Activated naive CD4-positive, alpha-beta T cell treated with anti-CD3 and anti-CD28 coated beads, Interleukin-2, amount 50 U/mL, for 24 hours (primary cell): Measurements from ENCODE around the gene MLLT1.
A peak's percentile ranks its signal among the peaks of the same experiment; 100 is the strongest.

ENCODE experiments used
- H3K27ac Mint-ChIP-seq: one replicate; pipeline ENCODE4 v1.8.0; 2021; ENCODE audit warnings: mild to moderate bottlenecking, mixed read lengths
- H3K27me3 Mint-ChIP-seq: one replicate; pipeline ENCODE4 v1.8.0; 2021; ENCODE audit warnings: mixed read lengths
- H3K36me3 Mint-ChIP-seq: one replicate; pipeline ENCODE4 v1.8.0; 2021; ENCODE audit warnings: mixed read lengths
- H3K4me1 Mint-ChIP-seq: one replicate; pipeline ENCODE4 v1.8.0; 2021; ENCODE audit warnings: mixed read lengths
- H3K4me3 Mint-ChIP-seq: one replicate; pipeline ENCODE4 v1.8.0; 2021; ENCODE audit warnings: mild to moderate bottlenecking, mixed read lengths
- H3K9me3 Mint-ChIP-seq: one replicate; pipeline ENCODE4 v1.8.0; 2021; ENCODE audit warnings: mixed read lengths

MLLT1 gene

DNA sequence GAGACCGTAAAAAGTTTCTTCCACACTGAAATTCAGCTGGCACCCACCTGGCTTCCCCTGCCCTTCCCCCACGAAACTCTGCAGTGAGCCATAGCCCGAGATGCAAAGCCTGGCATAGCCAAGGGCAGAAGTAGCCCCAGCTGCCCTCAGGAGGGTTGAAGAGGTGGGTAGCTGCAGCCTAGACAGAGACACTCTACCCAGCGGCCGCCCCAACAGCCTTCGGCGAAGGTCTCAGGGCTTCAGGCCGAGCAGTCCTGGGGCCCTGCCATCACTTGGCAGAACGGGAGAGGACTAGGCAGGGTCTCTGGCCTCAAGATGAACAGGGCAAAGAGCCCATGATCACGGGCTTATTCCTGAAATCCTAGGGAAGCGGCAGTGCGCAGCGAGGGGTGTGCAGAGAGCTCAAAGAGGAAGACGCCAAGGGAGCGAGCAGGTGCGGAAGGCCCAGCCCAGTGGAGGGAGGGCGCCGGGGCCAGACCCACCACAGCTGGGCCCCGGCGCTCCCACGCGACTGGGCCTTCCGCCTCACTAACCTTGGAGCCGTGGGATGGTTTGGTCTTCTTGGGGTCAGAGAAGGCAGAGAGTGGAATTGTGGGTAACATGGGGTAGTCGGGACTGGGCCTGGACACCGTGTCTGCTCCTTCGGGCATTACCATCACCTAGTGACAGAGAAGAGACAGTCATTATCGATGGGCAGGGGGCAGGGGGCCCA, 53.2 kb downstream of the MLLT1 start:
- peaks cover 7% of the 10 kb centered on the region for H3K4me1 Mint-ChIP-seq
- no peaks in the 10 kb centered on the region for H3K27me3 Mint-ChIP-seq
- H3K27ac Mint-ChIP-seq = no peak overlapping the region
- peaks cover 5% of the 10 kb centered on the region for H3K36me3 Mint-ChIP-seq
- H3K9me3 Mint-ChIP-seq = no peaks in the 10 kb centered on the region
- no peak overlapping the region for H3K4me3 Mint-ChIP-seq

DNA sequence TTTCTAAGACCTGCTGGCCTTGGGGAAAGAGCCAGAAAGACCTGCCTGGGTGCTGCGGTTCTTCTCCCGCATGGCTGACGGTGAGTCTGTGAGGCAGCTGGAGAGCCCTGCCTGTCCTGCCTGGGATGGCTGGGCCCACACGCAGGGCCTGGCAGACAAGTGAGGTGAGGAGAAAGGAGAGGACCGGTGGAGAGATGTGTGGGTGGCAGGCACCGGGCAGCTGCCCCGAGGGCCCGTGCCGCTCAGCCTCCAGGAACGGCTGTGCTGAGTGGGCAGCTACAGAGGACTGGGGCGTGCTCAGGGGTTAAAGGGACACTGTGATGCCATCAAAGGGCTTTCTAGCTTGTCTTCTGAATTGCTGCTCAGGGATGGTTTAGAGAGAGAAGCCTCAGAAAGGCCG, 53.8 kb downstream of the MLLT1 start:
- Mint-ChIP-seq H3K27me3 (no peaks in the 10 kb centered on the region), H3K27ac (no peak overlapping the region), H3K4me1 (peaks cover 5% of the 10 kb centered on the region), H3K4me3 (no peak overlapping the region), H3K36me3 (peaks cover 5% of the 10 kb centered on the region), H3K9me3 (no peaks in the 10 kb centered on the region)

DNA sequence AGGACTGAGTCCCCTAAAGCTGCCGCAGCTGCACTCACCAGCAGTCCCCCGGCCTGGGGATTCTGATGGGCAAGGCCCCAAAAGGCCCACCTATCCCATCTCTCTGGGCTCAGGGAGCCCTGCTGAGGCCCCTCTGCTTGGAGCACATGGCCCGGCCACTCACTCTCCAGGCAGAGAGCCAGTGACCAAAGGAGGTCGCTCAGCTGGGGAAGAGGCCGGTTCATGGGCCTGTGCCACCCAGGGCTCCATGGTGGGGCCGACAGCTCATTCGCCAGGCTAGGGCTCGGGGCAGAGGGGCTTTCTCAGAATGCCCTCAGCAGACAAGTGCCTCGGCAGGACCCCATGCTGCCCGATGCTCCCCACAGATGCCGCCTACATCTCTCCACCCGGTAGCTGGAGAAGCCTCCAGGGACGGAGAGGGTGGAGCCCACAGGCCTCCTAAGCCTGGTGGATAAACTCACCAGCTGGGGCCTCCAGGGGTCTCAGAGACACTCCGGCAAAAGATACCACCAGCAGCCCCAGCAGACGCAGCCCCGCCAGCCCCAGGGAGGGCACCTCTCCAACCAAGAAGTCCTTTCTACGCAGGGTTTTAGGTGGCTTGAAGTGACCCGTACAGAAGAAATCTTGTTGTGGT, 54.4 kb downstream of the MLLT1 start:
- H3K27ac Mint-ChIP-seq = no peak overlapping the region
- H3K27me3 Mint-ChIP-seq = no peaks in the 10 kb centered on the region
- no peaks in the 10 kb centered on the region for H3K4me1 Mint-ChIP-seq
- H3K4me3 Mint-ChIP-seq = no peak overlapping the region
- no peaks in the 10 kb centered on the region for H3K9me3 Mint-ChIP-seq
- H3K36me3 Mint-ChIP-seq = peaks cover 1% of the 10 kb centered on the region

DNA sequence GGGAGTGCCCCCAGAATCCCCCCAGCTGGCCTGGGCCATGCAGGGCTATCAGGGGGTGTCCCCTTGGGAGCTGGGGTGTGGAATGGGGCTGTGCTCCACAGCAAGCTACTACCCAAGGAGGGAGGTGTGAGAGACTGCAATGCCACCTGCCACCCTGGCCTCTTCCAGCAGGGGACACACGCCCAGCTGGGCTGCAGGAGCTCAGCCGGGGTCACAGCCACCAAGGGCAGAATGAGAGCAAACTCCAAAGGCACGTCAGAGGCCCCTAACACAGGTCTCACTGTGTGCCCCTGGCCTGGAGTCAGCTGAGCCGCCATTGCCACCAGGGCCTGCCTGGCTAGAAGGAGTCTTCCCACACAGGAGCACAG, 55.5 kb downstream of the MLLT1 start:
- no peak overlapping the region for H3K27ac Mint-ChIP-seq
- no peaks in the 10 kb centered on the region for H3K36me3 Mint-ChIP-seq
- no peaks in the 10 kb centered on the region for H3K9me3 Mint-ChIP-seq
- no peaks in the 10 kb centered on the region for H3K27me3 Mint-ChIP-seq
- no peaks in the 10 kb centered on the region for H3K4me1 Mint-ChIP-seq
- no peak overlapping the region for H3K4me3 Mint-ChIP-seq

DNA sequence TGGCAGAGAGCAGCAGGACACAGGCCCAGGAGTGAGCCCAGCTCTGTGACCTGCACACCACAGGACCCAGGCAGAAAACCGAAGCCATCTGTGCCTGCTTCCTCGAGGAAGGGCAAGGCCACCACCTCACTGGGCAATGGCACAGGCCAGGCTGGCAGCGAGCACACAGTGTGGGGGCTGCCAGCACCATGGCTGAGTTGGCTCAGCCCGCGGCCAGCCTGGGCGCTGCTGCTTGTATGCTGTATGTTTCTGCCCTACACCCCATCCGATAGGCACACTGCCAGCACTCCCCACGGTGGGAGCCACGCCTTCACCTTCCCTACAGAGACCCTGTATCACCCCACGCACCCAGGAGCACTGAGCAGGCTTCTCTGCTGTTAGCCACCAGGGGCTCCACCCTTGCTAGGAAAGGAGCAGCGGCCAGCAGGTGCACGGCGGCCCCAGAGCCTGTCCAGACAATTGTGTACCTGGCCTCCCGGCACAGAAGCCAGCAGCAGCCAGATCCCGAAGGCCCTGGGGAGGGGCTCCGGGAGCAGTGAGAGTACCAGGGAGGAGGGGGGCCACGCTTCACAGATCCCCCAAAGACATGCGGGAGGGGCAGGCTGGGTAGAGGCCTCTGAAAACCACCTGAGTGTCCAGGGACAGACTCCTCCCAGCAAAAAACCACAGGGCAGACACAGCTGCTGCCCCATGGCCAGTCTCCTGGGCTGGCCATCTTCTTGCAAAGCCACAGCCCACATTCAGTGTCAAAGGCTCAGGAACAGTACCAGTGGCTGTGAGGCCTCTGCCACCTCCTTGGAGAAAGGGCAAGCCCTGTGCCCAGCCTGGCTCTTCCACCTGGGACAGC, 56.1 kb downstream of the MLLT1 start:
- H3K9me3 Mint-ChIP-seq = no peaks in the 10 kb centered on the region
- peak overlapping the region; percentile 46 for H3K27ac Mint-ChIP-seq
- no peaks in the 10 kb centered on the region for H3K36me3 Mint-ChIP-seq
- H3K4me1 Mint-ChIP-seq = no peaks in the 10 kb centered on the region
- no peaks in the 10 kb centered on the region for H3K27me3 Mint-ChIP-seq
- no peak overlapping the region for H3K4me3 Mint-ChIP-seq

DNA sequence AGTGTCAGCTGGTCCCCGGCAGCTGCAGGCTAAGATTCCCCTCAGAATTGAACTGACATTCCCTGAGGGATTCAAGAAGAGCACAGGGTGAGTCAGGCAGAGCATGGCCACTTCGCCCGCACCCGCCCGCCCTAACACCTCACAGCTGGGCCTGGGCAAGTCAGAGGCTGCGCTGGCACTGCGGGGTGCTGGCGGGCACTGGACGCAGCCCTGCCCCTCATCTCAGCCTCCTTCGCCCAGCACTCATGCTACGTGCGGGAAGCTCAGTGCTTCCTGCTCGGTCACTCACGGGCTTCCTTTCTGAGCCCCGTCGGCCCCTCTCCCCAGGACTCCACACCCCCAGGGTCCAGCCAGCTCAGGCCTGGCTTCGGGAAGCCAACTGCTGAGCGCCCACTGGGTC, 56.9 kb downstream of the MLLT1 start:
- no peaks in the 10 kb centered on the region for H3K9me3 Mint-ChIP-seq
- H3K4me3 Mint-ChIP-seq = no peak overlapping the region
- no peaks in the 10 kb centered on the region for H3K4me1 Mint-ChIP-seq
- no peak overlapping the region for H3K27ac Mint-ChIP-seq
- no peaks in the 10 kb centered on the region for H3K36me3 Mint-ChIP-seq
- no peaks in the 10 kb centered on the region for H3K27me3 Mint-ChIP-seq

DNA sequence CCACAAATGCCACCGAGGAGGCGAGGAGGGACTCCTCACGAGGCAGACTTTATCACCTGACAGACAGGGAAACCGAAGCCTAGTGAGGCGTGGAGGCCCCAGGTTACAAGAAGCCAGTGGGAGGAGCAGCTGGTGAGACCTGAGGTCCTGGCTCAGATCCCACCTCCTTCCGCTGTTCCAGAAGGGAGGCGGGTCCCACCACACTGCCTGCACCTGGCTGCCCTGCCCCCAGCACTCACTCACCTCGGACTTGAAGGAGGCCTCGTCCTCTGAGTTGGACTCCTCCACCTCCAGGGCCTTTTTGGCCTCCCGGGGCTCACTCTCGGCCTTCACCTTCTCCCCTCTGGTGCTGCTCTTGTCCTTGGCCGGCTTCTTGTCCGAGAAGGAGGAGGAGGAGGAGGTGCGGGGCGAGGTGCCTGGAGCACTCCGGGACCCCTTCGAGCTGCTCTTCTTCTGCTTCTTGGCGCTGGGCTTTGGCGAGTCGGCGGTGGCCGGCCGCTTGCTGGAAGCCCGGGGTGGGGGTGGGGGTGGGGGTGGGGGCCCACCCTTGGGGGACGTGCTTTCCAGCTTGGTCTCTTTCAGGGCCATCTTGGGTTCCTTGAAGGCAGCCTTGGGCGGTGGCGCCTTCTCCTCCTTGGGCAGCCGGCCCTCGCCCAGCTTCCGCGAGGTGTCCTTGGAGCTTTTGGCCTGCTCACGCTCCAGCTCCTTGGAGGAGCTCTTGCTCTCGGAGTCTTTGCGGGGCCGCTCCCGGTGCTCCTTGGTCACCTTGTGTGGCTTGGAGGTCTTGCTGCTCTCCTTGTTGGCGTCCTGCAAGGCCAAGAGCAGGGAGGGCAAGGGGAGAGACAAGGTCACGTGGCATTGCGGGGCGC, 57.7 kb downstream of the MLLT1 start:
- no peak overlapping the region for H3K27ac Mint-ChIP-seq
- H3K27me3 Mint-ChIP-seq = no peaks in the 10 kb centered on the region
- no peaks in the 10 kb centered on the region for H3K4me1 Mint-ChIP-seq
- no peaks in the 10 kb centered on the region for H3K36me3 Mint-ChIP-seq
- H3K4me3 Mint-ChIP-seq = no peak overlapping the region
- no peaks in the 10 kb centered on the region for H3K9me3 Mint-ChIP-seq

DNA sequence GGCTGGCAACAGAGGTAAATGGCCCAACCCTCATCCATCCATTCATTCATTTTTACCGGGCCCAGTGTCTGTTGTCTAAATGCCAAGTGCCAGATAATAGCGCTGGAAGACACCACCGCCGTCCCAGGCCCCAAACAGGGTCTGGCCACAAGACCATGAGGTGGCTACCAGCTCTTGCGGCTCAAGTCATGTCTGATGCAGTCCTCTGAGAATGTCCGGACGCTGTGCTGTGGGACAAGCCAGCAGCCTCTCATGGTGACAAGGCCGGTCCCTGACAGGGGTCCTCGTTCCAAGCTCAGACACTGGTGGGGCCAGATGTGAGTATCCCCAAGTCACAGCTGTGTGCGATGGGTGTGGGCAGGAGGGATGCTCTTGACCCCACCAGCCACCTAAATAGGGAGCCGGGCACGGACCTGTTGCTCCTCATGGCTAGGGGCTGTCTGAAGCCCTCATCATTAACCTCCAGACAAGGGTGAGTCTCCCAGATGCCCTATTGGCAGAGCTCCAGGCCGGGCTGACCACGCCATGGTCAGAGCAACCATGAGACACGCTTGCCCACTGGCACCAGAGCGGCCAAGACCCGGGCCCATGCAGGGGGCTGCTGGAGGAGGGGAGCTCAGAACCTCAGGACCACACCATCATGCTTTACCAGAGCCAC, 58.4 kb downstream of the MLLT1 start:
- H3K27ac Mint-ChIP-seq = no peak overlapping the region
- no peaks in the 10 kb centered on the region for H3K36me3 Mint-ChIP-seq
- no peaks in the 10 kb centered on the region for H3K9me3 Mint-ChIP-seq
- H3K27me3 Mint-ChIP-seq = no peaks in the 10 kb centered on the region
- no peaks in the 10 kb centered on the region for H3K4me1 Mint-ChIP-seq
- H3K4me3 Mint-ChIP-seq = no peak overlapping the region

DNA sequence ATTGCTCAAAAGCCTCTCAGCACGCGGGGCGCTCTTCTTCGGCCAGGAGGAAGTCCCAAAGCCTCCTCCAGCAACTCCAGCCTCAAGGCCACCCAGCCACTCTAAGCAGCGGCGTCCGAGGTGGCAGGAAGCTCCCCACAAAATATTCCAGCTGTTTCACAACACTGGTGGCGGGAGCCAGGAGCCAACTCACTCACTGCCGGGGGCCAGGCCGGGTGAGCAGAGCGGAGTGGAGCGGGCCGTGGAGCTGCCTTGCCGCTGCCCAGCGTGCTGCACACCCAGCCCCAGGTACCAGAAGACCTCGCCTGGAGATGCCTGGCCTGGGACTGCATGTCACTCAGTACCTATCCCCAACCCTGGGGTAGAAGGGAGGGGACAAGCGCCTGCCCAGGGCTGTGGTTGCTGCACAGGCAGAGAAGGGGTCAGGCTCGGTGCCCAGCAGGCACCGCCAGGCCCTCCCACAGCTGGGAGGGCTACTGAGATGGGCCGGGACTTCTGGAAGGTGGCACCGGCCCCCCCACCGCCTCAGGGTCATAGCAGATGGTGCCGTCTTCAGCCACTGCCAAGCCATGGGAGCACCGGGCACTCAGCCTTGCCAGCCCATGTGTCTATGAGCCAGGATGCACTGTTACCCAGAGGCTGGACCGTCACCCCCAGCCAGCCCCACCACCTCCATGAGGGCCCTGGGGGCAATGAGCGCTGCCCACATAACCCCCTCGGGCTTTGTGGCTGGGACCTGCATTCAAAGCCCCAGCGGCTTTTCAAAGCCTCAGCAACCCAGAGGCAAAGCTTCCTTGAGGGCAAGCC, 59.2 kb downstream of the MLLT1 start:
- H3K4me3 Mint-ChIP-seq = no peak overlapping the region
- no peaks in the 10 kb centered on the region for H3K36me3 Mint-ChIP-seq
- no peaks in the 10 kb centered on the region for H3K4me1 Mint-ChIP-seq
- H3K9me3 Mint-ChIP-seq = no peaks in the 10 kb centered on the region
- no peak overlapping the region for H3K27ac Mint-ChIP-seq
- no peaks in the 10 kb centered on the region for H3K27me3 Mint-ChIP-seq

DNA sequence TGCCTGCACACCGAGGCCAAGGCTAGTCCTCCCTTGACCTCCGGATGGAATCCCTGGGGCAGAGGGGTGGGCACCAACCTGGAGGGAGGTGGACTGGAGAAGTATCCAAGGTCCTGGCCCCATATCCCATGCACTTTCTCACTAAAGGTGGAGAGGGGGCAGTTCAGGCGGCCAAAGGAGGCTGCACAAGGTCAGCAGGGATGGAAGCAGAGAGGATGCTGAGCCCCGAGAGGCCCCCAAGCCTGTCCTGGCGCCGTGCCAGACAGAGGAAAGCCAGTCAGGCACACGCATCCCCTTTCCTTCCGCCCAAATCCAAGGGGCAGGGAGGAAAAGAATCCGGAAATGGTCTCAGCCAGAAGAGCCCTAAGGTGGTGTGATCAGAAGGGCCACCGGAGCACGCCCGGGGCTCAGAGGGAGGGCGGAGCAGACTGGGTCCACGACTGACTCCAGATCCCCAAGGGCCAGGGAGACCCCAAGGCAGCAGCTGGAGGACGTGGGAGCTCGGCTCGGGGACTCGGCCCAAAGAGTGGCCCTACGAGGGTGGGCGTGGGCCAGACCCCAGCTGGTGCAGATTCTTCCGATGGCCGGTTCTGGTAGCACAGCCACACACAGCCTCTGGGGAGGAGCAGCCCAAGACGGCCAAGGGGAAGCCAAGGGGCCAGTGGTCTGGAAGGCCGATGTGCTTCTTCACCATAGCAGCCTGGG, 60.0 kb downstream of the MLLT1 start:
- H3K4me3 Mint-ChIP-seq = no peak overlapping the region
- H3K27ac Mint-ChIP-seq = no peak overlapping the region
- no peaks in the 10 kb centered on the region for H3K36me3 Mint-ChIP-seq
- no peaks in the 10 kb centered on the region for H3K27me3 Mint-ChIP-seq
- no peaks in the 10 kb centered on the region for H3K9me3 Mint-ChIP-seq
- H3K4me1 Mint-ChIP-seq = no peaks in the 10 kb centered on the region

DNA sequence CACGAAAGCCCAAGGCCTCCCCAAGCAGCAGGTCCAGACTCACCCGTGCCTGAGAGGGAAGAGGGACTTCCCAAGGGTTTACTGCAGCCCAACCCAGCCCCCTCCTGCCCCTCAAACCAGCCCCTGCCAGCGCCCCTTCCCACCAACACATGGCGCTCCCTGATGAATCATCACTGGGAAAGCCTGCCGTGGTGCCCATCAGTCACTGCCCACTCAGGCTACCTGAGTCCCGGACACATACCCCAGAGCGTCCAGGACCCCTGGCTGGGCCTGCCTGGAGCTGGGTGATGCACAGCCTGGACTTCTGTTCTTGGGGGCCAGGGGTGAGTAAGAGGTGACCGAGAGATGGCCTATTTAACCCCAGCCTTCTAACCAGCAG, 60.6 kb downstream of the MLLT1 start:
- H3K36me3 Mint-ChIP-seq = no peaks in the 10 kb centered on the region
- no peak overlapping the region for H3K27ac Mint-ChIP-seq
- no peaks in the 10 kb centered on the region for H3K4me1 Mint-ChIP-seq
- H3K9me3 Mint-ChIP-seq = no peaks in the 10 kb centered on the region
- no peak overlapping the region for H3K4me3 Mint-ChIP-seq
- H3K27me3 Mint-ChIP-seq = no peaks in the 10 kb centered on the region

DNA sequence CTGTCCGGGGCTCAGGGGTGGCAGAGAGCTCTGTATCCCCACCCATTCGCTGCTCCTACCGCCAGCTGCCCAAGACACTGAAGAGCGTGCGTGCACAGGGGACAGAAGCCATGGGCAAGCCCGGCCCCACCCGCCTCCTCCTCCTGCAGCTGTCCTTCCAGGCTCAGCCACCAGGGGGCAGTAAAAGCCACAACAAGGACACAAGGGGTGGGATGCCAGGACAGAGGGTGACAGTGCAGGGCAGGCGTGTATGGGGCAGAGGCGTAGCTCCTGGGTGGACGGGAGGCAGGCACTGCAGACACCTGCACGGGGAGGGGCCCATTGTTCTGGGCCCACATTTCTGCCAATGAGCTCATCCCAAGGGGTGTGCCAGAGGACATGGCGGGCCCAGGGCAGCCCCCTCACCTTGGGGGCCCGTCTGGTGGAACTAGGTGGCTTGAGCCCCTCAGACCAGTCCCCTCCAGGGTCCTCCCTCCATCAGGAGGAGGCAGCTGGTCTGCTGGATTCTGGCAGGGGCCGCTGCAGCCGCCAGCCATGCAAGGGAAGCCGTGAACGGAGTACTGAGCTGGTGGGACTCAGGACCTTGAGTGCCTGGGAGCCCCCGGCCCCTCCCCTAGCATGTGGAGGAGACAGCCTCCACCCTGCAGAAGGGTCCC, 61.2 kb downstream of the MLLT1 start:
- no peaks in the 10 kb centered on the region for H3K36me3 Mint-ChIP-seq
- H3K27ac Mint-ChIP-seq = no peak overlapping the region
- H3K9me3 Mint-ChIP-seq = no peaks in the 10 kb centered on the region
- H3K4me3 Mint-ChIP-seq = no peak overlapping the region
- H3K4me1 Mint-ChIP-seq = no peaks in the 10 kb centered on the region
- no peaks in the 10 kb centered on the region for H3K27me3 Mint-ChIP-seq

DNA sequence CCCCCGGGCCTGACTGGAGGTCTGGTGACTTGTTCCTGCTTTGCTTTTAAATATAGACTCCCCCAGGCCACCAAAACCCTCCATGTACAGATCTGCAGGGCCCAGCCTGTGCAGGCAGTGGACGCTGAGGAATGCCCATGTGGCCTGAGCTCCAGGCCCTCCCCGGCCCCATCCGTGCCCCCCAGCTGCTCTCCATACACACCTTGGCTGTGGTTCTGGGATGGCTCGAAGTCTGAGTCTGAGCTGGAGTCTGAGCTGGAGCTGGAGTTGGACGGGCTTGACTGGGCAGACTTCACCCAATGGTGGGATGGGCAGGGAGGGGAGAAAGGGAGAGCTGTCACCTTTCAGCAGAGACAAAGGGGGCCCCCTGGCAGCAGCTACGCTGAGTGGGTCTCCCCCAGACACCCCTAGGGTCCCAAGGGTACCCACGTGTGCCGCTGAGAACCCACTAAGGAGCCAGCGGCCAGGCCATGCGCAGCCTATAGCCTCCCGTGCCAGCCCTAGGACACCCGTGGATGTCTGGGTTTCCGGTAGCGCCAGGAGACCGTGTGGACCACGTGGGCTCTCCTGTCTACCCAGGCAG, 61.9 kb downstream of the MLLT1 start:
- Mint-ChIP-seq H3K27ac (no peak overlapping the region), H3K36me3 (no peaks in the 10 kb centered on the region), H3K4me1 (no peaks in the 10 kb centered on the region), H3K4me3 (no peak overlapping the region), H3K9me3 (no peaks in the 10 kb centered on the region), H3K27me3 (no peaks in the 10 kb centered on the region)
